Measurements from ENCODE around the gene IPO4. TPM values are rescaled to one million over a fixed set of nuclear protein-coding genes. Genes with fewer than 3 reads are reported as not detected.

The IPO4 gene
- total and polyA plus RNA-seq, 9 of the 15 experiments (the other 6 are each of a cell fraction or from before 2014, with no cell fraction given), result 7.3 to 122 (median 31.8) TPM

GRCh38 chr14:24188251-24189058 is at the start of gene IPO4 (continued):
- TF ChIP-seq POU5F1 (IDR thresholded peaks at IDR 0.05; ENCODE audit: borderline replicate concordance, low read depth, low read length, partially characterized antibody) (peak; percentile 20), ESRRA (IDR thresholded peaks at IDR 0.05; ENCODE audit: borderline replicate concordance, low read depth) (peak; percentile 77; the same call in 1 of the 2 replicates), ZC3H4 (CRISPR knock-in tag; IDR thresholded peaks at IDR 0.05; ENCODE audit: borderline replicate concordance) (no peak), TEAD4 (IDR thresholded peaks at IDR 0.05; ENCODE audit: low read length) (peak; percentile 58), TEAD4 (CRISPR knock-in tag; IDR thresholded peaks at IDR 0.05; ENCODE audit: borderline replicate concordance) (no peak), GABPA (tag; conservative IDR thresholded peaks at IDR 0.05; ENCODE audit: low read depth) (peak; percentile 99), FIP1L1 (IDR thresholded peaks at IDR 0.05; ENCODE audit: low read depth, low read length, poor library complexity, severe bottlenecking) (peak; percentile 29), POLR2AphosphoS5 (IDR thresholded peaks at IDR 0.05; ENCODE audit: control insufficient read depth, insufficient read depth, low read depth, low read length) (peak; percentile 58; the same call in 1 of the 2 replicates), TBP (optimal IDR thresholded peaks at IDR 0.05; ENCODE audit: low read depth, low read length) (peak; percentile 66), POLR2H (tag; IDR thresholded peaks at IDR 0.05; ENCODE audit: low read depth) (0 out of 2 replicates have a peak, but pooled peaks have one; percentile 18), SPI1 (IDR thresholded peaks at IDR 0.05; ENCODE audit: borderline replicate concordance, low read depth, low read length) (peak; percentile 43; the same call in 1 of the 2 replicates), ZBTB9 (CRISPR knock-in tag; IDR thresholded peaks at IDR 0.05) (0 out of 2 replicates have a peak, but pooled peaks have one; percentile 40), RBM22 (IDR thresholded peaks at IDR 0.05; ENCODE audit: low read depth, low read length, poor library complexity, severe bottlenecking) (peak; percentile 95), SIX5 (IDR thresholded peaks at IDR 0.05; ENCODE audit: borderline replicate concordance in 1 of 2, insufficient read depth in 1 of 2, low read depth in 1 of 2, low read length in 2 of 2) (peak; percentile 41 to 60; a peak in 3 of 4 replicates), VEZF1 (CRISPR knock-in tag; IDR thresholded peaks at IDR 0.05) (peak; percentile 88), EGR1 (conservative IDR thresholded peaks at IDR 0.05) (peak; percentile 55), AFF4 (CRISPR knock-in tag; IDR thresholded peaks at IDR 0.05) (peak; percentile 16; the same call in 1 of the 2 replicates), SNIP1 (IDR thresholded peaks at IDR 0.05; ENCODE audit: low read depth) (0 out of 2 replicates have a peak, but pooled peaks have one; percentile 33), BACH1 (tag; IDR thresholded peaks at IDR 0.05) (no peak), NFIX (CRISPR knock-in tag; IDR thresholded peaks at IDR 0.05; ENCODE audit: low read depth) (no peak)
